Fibroblast of skin of back (primary cell): Measurements from ENCODE around the gene SND1.
"Not testable (repeated sequence)": the region's sequence is repeated elsewhere in the genome, so short reads cannot be mapped to it uniquely, and the experiment has no call there.

ENCODE experiments used
- DNase-seq: peaks from one replicate; pipeline ENCODE4 v3.0.0-alpha.2; 2013

SND1 gene

GRCh38 chr7:128105228-128106022, 453.4 kb downstream of the SND1 start:
- DNase-seq, result no peak

GRCh38 chr7:128106821-128107220, 454.8 kb downstream of the SND1 start:
- DNase-seq, result no peak

GRCh38 chr7:128107516-128107915, 455.5 kb downstream of the SND1 start:
- not testable (repeated sequence) for DNase-seq

- DNase-seq, result no peak
These were observed 456.1 kb downstream of the SND1 start for GRCh38 chr7:128108129-128108528.

GRCh38 chr7:128108641-128109423, 456.8 kb downstream of the SND1 start:
- DNase-seq, result no peak

- DNase-seq, result not testable (repeated sequence)
These were observed 457.5 kb downstream of the SND1 start for GRCh38 chr7:128109424-128109969.

- DNase-seq, result no peak
These were observed 458.8 kb downstream of the SND1 start for GRCh38 chr7:128110641-128111364.

GRCh38 chr7:128112018-128112780, 460.2 kb downstream of the SND1 start:
- DNase-seq, result no peak

GRCh38 chr7:128112781-128113221, 460.8 kb downstream of the SND1 start:
- no peak for DNase-seq

GRCh38 chr7:128113839-128114238, 461.8 kb downstream of the SND1 start:
- DNase-seq, result no peak

- no peak for DNase-seq
These were observed 462.8 kb downstream of the SND1 start for GRCh38 chr7:128114806-128115205.

GRCh38 chr7:128115336-128115820, 463.4 kb downstream of the SND1 start:
- peak; percentile 86 for DNase-seq

- no peak for DNase-seq
These were observed 464.1 kb downstream of the SND1 start for GRCh38 chr7:128115821-128116723.

- no peak for DNase-seq
These were observed 464.7 kb downstream of the SND1 start for GRCh38 chr7:128116740-128117139.

GRCh38 chr7:128117691-128118090, 465.7 kb downstream of the SND1 start:
- DNase-seq, result no peak

GRCh38 chr7:128119036-128119435, 467.0 kb downstream of the SND1 start:
- no peak for DNase-seq

- no peak for DNase-seq
These were observed 468.1 kb downstream of the SND1 start for GRCh38 chr7:128120116-128120515.

- no peak for DNase-seq
These were observed 469.0 kb downstream of the SND1 start for GRCh38 chr7:128120976-128121490.

- DNase-seq, result no peak
These were observed 469.9 kb downstream of the SND1 start for GRCh38 chr7:128121711-128122530.
